Activated naive CD4-positive, alpha-beta T cell treated with anti-CD3 and anti-CD28 coated beads for 36 hours (primary cell): ENCODE data around the gene PLXNA1. TPM values are rescaled to one million over a fixed set of nuclear protein-coding genes. Genes with fewer than 3 reads are reported as not detected.

ENCODE experiments used
- CTCF ChIA-PET: fragments of 350-600 bp; sonication (Branson Sonifier 250); formaldehyde crosslinking; loops from one replicate; lab custom pipeline; 2021; ENCODE audit warnings: antibody characterized with exemption; lab: Charles Lee
- DNase-seq: peaks from one replicate; pipeline ENCODE4 v3.0.0-alpha.2; 2020
- H3K27ac Mint-ChIP-seq: one replicate; pipeline ENCODE4 v1.8.0; 2021; ENCODE audit warnings: mild to moderate bottlenecking, mixed read lengths
- H3K27me3 Mint-ChIP-seq: one replicate; pipeline ENCODE4 v1.8.0; 2021; ENCODE audit warnings: low read depth, mixed read lengths
- H3K36me3 Mint-ChIP-seq: one replicate; pipeline ENCODE4 v1.8.0; 2021; ENCODE audit warnings: low read depth, mixed read lengths
- H3K4me1 Mint-ChIP-seq: one replicate; pipeline ENCODE4 v1.8.0; 2021; ENCODE audit warnings: low read depth, mixed read lengths
- H3K4me3 Mint-ChIP-seq: one replicate; pipeline ENCODE4 v1.8.0; 2021; ENCODE audit warnings: mild to moderate bottlenecking, moderate library complexity, mixed read lengths
- H3K9me3 Mint-ChIP-seq: one replicate; pipeline ENCODE4 v1.8.0; 2021; ENCODE audit warnings: mixed read lengths
- intact Hi-C: fragments of 100-400 bp; cut with micrococcal nuclease; formaldehyde crosslinking; loops from one replicate; pipeline ENCODE4 v1.15.1; 2023
- total RNA-seq, 2 experiments: library from RNA; stranded (reverse); gene quantifications; one replicate each; pipeline ENCODE4 v1.2.3, GENCODE V29; 2021

The PLXNA1 gene
- total RNA-seq, 2 experiments from 2014 or later = 5.0 to 5.8 TPM

DNA sequence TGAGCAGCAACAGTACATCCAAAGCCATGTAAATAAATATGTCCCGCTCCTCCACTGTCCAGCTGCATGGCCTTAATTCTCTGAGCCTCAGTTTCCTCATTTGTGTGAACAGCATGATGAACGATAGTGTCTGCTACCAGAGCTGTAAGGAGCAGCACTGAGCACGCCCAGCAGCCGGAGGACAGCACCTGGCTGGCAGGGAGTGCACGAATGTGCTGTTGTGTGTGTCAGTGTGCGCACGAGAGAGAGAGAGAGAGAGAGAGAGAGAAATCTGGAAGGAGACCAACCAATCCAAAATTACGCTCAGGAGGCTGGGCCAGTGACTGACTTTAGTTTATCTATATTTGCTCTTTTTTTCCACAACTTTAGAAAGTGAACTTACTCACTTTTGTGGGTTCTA lies 26.6 kb upstream of the PLXNA1 start:
- CTCF ChIA-PET = interaction anchor here (1.2 kb wide), 1 partner anchor 499 kb away, joined by 3 read pairs; no protein-coding TSS in a partner anchor
- no peaks in the 10 kb centered on the region for H3K27me3 Mint-ChIP-seq
- intact Hi-C loops = no loop called here
- no peak for DNase-seq
- no peak overlapping the region for H3K4me3 Mint-ChIP-seq
- no peak overlapping the region for H3K27ac Mint-ChIP-seq
- no peaks in the 10 kb centered on the region for H3K9me3 Mint-ChIP-seq
- H3K36me3 Mint-ChIP-seq = peaks cover 6% of the 10 kb centered on the region
- no peaks in the 10 kb centered on the region for H3K4me1 Mint-ChIP-seq

- no peak overlapping the region for H3K4me3 Mint-ChIP-seq
- CTCF ChIA-PET = no interaction called here
- H3K36me3 Mint-ChIP-seq = peaks cover 6% of the 10 kb centered on the region
- H3K27me3 Mint-ChIP-seq = no peaks in the 10 kb centered on the region
- no peak for DNase-seq
- intact Hi-C loops = no loop called here
- no peaks in the 10 kb centered on the region for H3K4me1 Mint-ChIP-seq
- H3K27ac Mint-ChIP-seq = no peak overlapping the region
- H3K9me3 Mint-ChIP-seq = no peaks in the 10 kb centered on the region
Observed at GRCh38 chr3:126956866-126957650, 25.9 kb upstream of the PLXNA1 start.

GRCh38 chr3:126957776-126958637 lies 24.9 kb upstream of the PLXNA1 start:
- Mint-ChIP-seq H3K4me3 (no peak overlapping the region), H3K9me3 (no peaks in the 10 kb centered on the region), H3K27me3 (no peaks in the 10 kb centered on the region), H3K36me3 (peaks cover 6% of the 10 kb centered on the region), H3K4me1 (no peaks in the 10 kb centered on the region), H3K27ac (peak overlapping the region; percentile 18)
- intact Hi-C loops = no loop called here
- no peak for DNase-seq
- CTCF ChIA-PET = no interaction called here

DNA sequence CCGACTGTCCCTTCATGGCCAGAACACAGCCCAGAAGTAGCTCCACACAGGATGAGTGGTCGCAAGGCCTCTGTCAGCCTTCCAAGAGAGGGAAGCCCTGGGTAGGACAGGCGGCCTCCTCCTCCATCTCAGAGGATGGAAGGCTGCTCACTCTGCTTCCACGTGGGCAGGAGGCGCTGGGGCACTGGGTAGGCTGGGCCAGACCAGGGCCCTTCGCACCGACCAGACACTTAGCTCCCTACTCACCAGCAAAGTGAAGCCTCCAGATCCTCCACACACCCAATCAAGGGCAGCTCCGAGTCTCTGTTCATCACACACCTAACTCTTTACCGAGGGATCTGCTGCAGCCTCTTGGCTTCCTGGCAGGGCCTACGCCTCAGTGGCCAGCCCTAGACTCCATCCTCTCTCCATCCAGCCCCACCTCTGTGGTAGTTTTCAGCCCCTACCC lies 24.3 kb upstream of the PLXNA1 start:
- no peak for DNase-seq
- Mint-ChIP-seq H3K4me3 (no peak overlapping the region), H3K36me3 (peaks cover 6% of the 10 kb centered on the region), H3K4me1 (no peaks in the 10 kb centered on the region), H3K27me3 (no peaks in the 10 kb centered on the region), H3K27ac (peak overlapping the region; percentile 18), H3K9me3 (no peaks in the 10 kb centered on the region)
- intact Hi-C loops = no loop called here
- CTCF ChIA-PET = no interaction called here

DNA sequence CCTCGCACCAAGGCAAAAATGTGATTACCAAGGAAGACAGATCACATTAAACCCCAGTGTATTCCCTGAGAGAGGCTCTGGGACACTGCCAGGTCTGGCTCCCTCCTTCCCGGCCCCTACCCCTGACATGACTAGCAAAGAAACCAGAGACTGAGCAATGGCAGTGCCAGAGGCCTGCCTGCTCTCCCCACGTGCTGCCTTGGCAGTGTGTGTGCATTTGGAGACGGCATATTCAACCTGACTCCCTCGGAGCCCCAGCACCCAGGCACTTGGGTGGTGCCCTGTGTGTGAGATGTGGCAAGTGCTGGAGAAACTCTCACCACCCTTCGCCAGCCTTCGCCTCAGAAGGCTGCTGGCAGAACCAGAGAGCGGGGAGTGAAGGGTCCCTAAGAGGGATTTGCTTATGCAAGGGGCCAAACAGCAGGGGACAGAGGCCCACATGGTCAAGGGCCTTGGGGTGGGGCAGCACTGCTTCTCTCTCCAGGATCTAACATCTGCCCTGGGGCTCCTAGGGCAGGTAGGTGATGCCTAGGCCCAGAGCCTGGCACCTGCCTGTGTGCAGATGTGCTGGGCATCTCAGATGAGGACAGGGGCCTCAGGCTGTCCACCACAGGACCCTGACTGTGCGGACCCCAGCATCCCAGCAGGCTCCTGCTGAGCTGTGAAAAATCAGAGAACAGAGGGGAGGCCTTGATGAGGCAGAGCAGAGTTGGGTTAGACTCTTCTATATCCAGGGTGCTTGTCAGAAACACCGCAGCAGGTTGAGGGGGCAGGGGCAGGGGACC lies 23.6 kb upstream of the PLXNA1 start:
- Mint-ChIP-seq H3K4me3 (no peak overlapping the region), H3K27me3 (no peaks in the 10 kb centered on the region), H3K9me3 (no peaks in the 10 kb centered on the region), H3K36me3 (peaks cover 6% of the 10 kb centered on the region), H3K27ac (no peak overlapping the region), H3K4me1 (no peaks in the 10 kb centered on the region)
- no peak for DNase-seq
- intact Hi-C loops = no loop called here
- CTCF ChIA-PET = no interaction called here

DNA sequence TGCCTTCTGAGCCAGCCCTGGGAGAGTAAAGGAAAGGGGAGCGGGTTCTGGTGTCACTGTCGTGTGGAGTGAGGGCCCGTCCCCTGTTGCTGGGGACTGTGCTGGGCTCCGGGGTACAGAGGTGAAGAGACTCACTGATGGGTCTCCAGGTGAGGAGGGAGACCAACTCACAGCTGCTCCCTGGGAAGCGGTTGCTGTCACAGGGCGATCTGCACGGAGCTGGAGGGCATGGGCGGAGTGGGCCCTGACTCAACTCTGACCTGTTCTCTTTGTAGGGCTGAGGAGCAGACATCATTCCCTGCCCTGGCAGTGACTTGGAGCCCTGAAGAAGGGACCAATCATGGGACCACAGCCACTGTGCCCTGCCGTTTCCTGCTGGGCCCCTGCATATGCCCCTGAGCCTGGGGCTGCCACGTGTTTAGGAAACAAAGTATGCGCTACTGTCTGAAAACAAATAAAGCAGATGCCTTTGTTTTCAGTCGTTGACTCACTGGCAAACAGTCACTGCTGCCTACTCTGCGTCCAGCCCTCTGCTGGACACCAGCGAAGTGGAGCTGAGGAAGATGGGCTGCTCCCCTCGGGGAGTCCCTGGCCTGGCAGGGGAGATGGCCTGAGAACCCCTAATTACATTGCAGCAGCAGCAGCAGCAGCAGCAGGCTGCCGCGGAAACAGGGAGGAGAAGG lies 22.9 kb upstream of the PLXNA1 start:
- no peaks in the 10 kb centered on the region for H3K9me3 Mint-ChIP-seq
- CTCF ChIA-PET = no interaction called here
- no peak overlapping the region for H3K27ac Mint-ChIP-seq
- intact Hi-C loops = no loop called here
- no peak overlapping the region for H3K4me3 Mint-ChIP-seq
- no peaks in the 10 kb centered on the region for H3K27me3 Mint-ChIP-seq
- DNase-seq = no peak
- H3K4me1 Mint-ChIP-seq = no peaks in the 10 kb centered on the region
- peaks cover 6% of the 10 kb centered on the region for H3K36me3 Mint-ChIP-seq

GRCh38 chr3:126960604-126960995 lies 22.3 kb upstream of the PLXNA1 start:
- intact Hi-C loops = no loop called here
- DNase-seq = no peak
- CTCF ChIA-PET = no interaction called here
- Mint-ChIP-seq H3K36me3 (peaks cover 6% of the 10 kb centered on the region), H3K4me3 (no peak overlapping the region), H3K9me3 (no peaks in the 10 kb centered on the region), H3K4me1 (no peaks in the 10 kb centered on the region), H3K27me3 (no peaks in the 10 kb centered on the region), H3K27ac (no peak overlapping the region)

DNA sequence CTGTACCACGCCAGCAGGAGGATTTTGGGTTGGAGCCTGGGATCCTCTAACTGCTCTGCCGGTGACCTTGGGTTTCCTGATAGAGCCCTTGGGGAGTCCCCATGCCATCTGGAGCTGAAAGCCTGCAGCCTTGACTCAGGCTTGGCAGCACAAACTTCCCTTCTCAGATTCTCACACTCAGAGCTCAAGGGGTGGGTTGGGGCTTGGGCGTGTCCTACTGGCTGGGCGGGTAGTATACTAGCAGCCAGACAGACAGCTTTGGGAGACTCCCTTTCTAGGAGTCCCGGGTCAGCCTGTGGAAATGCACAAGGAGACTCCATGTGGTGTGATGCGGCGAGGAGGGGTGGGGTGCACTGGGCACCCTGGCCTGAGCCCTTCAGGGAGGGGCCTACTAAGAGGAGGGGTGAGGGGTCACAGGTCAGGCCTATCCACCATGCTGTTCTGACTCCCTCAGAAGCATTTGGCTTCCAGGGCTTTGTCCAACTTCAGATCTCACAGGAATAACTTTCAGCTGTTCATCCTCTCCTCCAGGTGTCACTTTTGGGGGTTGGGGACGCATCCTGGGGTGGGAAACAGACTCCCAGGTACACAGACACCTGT lies 21.6 kb upstream of the PLXNA1 start:
- Mint-ChIP-seq H3K36me3 (peaks cover 6% of the 10 kb centered on the region), H3K27me3 (no peaks in the 10 kb centered on the region), H3K4me1 (no peaks in the 10 kb centered on the region), H3K27ac (no peak overlapping the region), H3K4me3 (no peak overlapping the region), H3K9me3 (no peaks in the 10 kb centered on the region)
- intact Hi-C loops = no loop called here
- DNase-seq = no peak
- CTCF ChIA-PET = no interaction called here

GRCh38 chr3:126961791-126962461 lies 21.0 kb upstream of the PLXNA1 start:
- no peak for DNase-seq
- CTCF ChIA-PET = no interaction called here
- H3K9me3 Mint-ChIP-seq = no peaks in the 10 kb centered on the region
- H3K4me1 Mint-ChIP-seq = no peaks in the 10 kb centered on the region
- H3K4me3 Mint-ChIP-seq = no peak overlapping the region
- intact Hi-C loops = no loop called here
- H3K36me3 Mint-ChIP-seq = peaks cover 6% of the 10 kb centered on the region
- no peaks in the 10 kb centered on the region for H3K27me3 Mint-ChIP-seq
- H3K27ac Mint-ChIP-seq = no peak overlapping the region

DNA sequence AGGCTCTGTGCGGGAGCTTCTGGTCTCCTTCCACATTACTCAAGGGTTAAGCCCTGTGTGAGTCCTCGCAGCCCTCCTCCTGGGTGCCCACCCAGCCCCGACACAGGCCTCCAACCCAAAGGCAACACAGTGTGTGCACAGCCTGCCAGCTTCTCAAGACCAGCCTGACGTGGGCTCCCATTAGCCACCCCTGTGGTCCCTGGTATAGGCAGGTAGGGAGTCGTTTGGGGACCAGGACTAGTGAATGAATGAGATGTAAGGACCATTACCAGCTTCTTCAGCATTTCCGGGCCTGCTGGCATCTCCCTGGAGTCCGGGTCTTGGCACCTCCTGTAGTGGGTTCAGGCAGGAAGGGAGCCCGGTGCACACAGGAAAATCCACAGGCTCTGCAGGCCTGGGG lies 20.2 kb upstream of the PLXNA1 start:
- intact Hi-C loops = no loop called here
- Mint-ChIP-seq H3K27ac (no peak overlapping the region), H3K4me1 (no peaks in the 10 kb centered on the region), H3K36me3 (peaks cover 6% of the 10 kb centered on the region), H3K4me3 (no peak overlapping the region), H3K27me3 (no peaks in the 10 kb centered on the region), H3K9me3 (no peaks in the 10 kb centered on the region)
- CTCF ChIA-PET = no interaction called here
- no peak for DNase-seq
